H1 (cell line): ENCODE results near the gene GAB2. TPM values are rescaled to one million over a fixed set of nuclear protein-coding genes. Genes with fewer than 3 reads are reported as not detected.

Source experiments
- CTCF ChIA-PET: fragments of 300-600 bp; sonication (Branson Sonifier 250); formaldehyde crosslinking; loops from one replicate; lab custom pipeline; 2021; ENCODE audit not compliant: partially characterized antibody; lab: Charles Lee
- POLR2A ChIA-PET: fragments of 300-600 bp; sonication (Branson Sonifier 250); formaldehyde crosslinking; loops from one replicate; lab custom pipeline; 2021; ENCODE audit warnings: inconsistent platforms; ENCODE audit not compliant: partially characterized antibody; lab: Charles Lee
- DNase-seq, 2 experiments: peaks; one replicate each; pipeline versions ENCODE4 v3.0.0 to v3.0.0-alpha.2; 2010 to 2022; ENCODE audit warnings: low spot score in 2 of 2, low read depth in 1 of 2, mixed read lengths in 1 of 2
- FAIRE-seq: peaks from 2 replicates; lab custom pipeline; 2011; peaks lifted over from hg19 to GRCh38; lab: Jason Lieb, UNC
- H2AFZ ChIP-seq: 2 replicates; pipeline ENCODE4 v1.8.1; 2012; ENCODE audit warnings: low read length, inconsistent platforms
- H2AK5ac ChIP-seq: 2 replicates; pipeline ENCODE4 v1.6.1; 2013; ENCODE audit warnings: low read depth, low read length
- H2BK120ac ChIP-seq: replicated peaks from 2 replicates; pipeline ENCODE3; 2013; ENCODE audit warnings: low read depth, low read length, inconsistent platforms
- H2BK12ac ChIP-seq: 2 replicates; pipeline ENCODE4 v1.6.1; 2013; ENCODE audit warnings: low read depth, low read length
- H2BK15ac ChIP-seq: 2 replicates; pipeline ENCODE4 v1.6.1; 2013; ENCODE audit warnings: low read length
- H2BK20ac ChIP-seq: 2 replicates; pipeline ENCODE4 v1.6.1; 2013; ENCODE audit warnings: low read length
- H2BK5ac ChIP-seq: 2 replicates; pipeline ENCODE4 v1.6.1; 2013; ENCODE audit warnings: low read depth, low read length
- H3K14ac ChIP-seq: 2 replicates; pipeline ENCODE4 v1.6.1; 2013; ENCODE audit warnings: inconsistent platforms; ENCODE audit not compliant: insufficient read length
- H3K18ac ChIP-seq: 2 replicates; pipeline ENCODE4 v1.6.1; 2013; ENCODE audit warnings: low read length; ENCODE audit errors: extremely low read depth
- H3K23ac ChIP-seq: 2 replicates; pipeline ENCODE4 v1.6.1; 2013; ENCODE audit warnings: inconsistent platforms; ENCODE audit not compliant: insufficient read length
- H3K23me2 ChIP-seq: 2 replicates; pipeline ENCODE4 v1.6.1; 2013; ENCODE audit warnings: low read depth, low read length
- H3K27ac ChIP-seq: 2 replicates; pipeline ENCODE4 v1.6.1; 2011; ENCODE audit warnings: low read depth, low read length, inconsistent platforms
- H3K27me3 ChIP-seq, 4 experiments: replicated peaks in 1 of 4; 1 replicate in 1 of 4; 2 replicates in 3 of 4; pipeline versions ENCODE4 v1.6.1 to v1.8.1; 2011 to 2013; ENCODE audit warnings: low read length in 3 of 4, mild to moderate bottlenecking in 3 of 4, inconsistent platforms in 2 of 4, mixed read lengths in 2 of 4, moderate library complexity in 1 of 4; ENCODE audit not compliant: control insufficient read depth in 3 of 4, insufficient read depth in 3 of 4; ENCODE audit errors: extremely low read depth in 1 of 4
- H3K36me3 ChIP-seq, 4 experiments: 2 replicates each; pipeline versions ENCODE4 v1.6.1 to v1.8.1; 2011 to 2013; ENCODE audit warnings: mild to moderate bottlenecking in 4 of 4, low read length in 3 of 4, moderate library complexity in 2 of 4, control low read depth in 1 of 4, inconsistent platforms in 1 of 4; ENCODE audit not compliant: insufficient read depth in 4 of 4, control insufficient read depth in 2 of 4
- H3K4ac ChIP-seq: replicated peaks from 2 replicates; pipeline ENCODE3; 2013; ENCODE audit warnings: low read length, low read depth, mixed read lengths, inconsistent platforms; ENCODE audit not compliant: insufficient read length
- H3K4me1 ChIP-seq, 4 experiments: replicated peaks in 1 of 4; 1 replicate in 1 of 4; 2 replicates in 3 of 4; pipeline versions ENCODE4 v1.6.1 to v1.8.1; 2011 to 2013; ENCODE audit warnings: low read length in 3 of 4, inconsistent platforms in 2 of 4, mixed read lengths in 1 of 4; ENCODE audit not compliant: insufficient read depth in 4 of 4, control insufficient read depth in 3 of 4
- H3K4me2 ChIP-seq, 2 experiments: 2 replicates each; pipeline versions ENCODE4 v1.6.1 to v1.8.1; 2011 to 2013; ENCODE audit warnings: low read depth in 2 of 2, low read length in 2 of 2, control low read depth in 1 of 2, inconsistent platforms in 1 of 2, mild to moderate bottlenecking in 1 of 2; ENCODE audit not compliant: insufficient read depth in 1 of 2
- H3K4me3 ChIP-seq, 4 experiments: fragments of 200-600, 300-600 bp in 1 of 4; sonication (generic), shearing (Covaris generic), sonication (Bioruptor Twin) in 1 of 4; 2 replicates each; pipeline versions ENCODE4 v1.5.1 to v1.8.1; 2011 to 2016; ENCODE audit warnings: low read length in 4 of 4, low read depth in 3 of 4, control low read depth in 2 of 4, inconsistent platforms in 2 of 4, mild to moderate bottlenecking in 2 of 4, mixed read lengths in 1 of 4, moderate library complexity in 1 of 4; ENCODE audit not compliant: insufficient read depth in 2 of 4; ENCODE audit errors: extremely low read depth in 1 of 4
- H3K56ac ChIP-seq: replicated peaks from 2 replicates; pipeline ENCODE3; 2013; ENCODE audit warnings: low read depth, mild to moderate bottlenecking, mixed read lengths, low read length, inconsistent platforms; ENCODE audit not compliant: insufficient read length
- H3K79me1 ChIP-seq: 2 replicates; pipeline ENCODE4 v1.6.1; 2013; ENCODE audit warnings: low read depth, low read length, control low read depth
- H3K79me2 ChIP-seq, 2 experiments: 2 replicates each; pipeline versions ENCODE4 v1.6.1 to v1.8.1; 2012 to 2013; ENCODE audit warnings: low read length in 2 of 2, mild to moderate bottlenecking in 2 of 2, inconsistent platforms in 1 of 2; ENCODE audit not compliant: insufficient read depth in 2 of 2, control insufficient read depth in 1 of 2
- H3K9ac ChIP-seq, 4 experiments: replicated peaks in 1 of 4; 1 replicate in 1 of 4; 2 replicates in 3 of 4; pipeline versions ENCODE4 v1.6.1 to v1.8.1; 2011 to 2013; ENCODE audit warnings: low read depth in 3 of 4, low read length in 3 of 4, control low read depth in 2 of 4, mild to moderate bottlenecking in 2 of 4, moderate library complexity in 2 of 4, inconsistent platforms in 1 of 4; ENCODE audit errors: extremely low read depth in 1 of 4
- H3K9me3 ChIP-seq, 2 experiments: 2 replicates each; pipeline versions ENCODE4 v1.6.1 to v1.8.1; 2012 to 2013; ENCODE audit warnings: mild to moderate bottlenecking in 2 of 2, moderate library complexity in 2 of 2, control low read depth in 1 of 2, inconsistent platforms in 1 of 2, low read depth in 1 of 2, low read length in 1 of 2, mixed read lengths in 1 of 2; ENCODE audit not compliant: insufficient read depth in 2 of 2
- H4K20me1 ChIP-seq, 2 experiments: replicated peaks in 1 of 2; 2 replicates each; pipeline versions ENCODE3 to v1.8.1; 2011 to 2013; ENCODE audit warnings: inconsistent platforms in 2 of 2, low read length in 2 of 2, mild to moderate bottlenecking in 1 of 2; ENCODE audit not compliant: insufficient read depth in 2 of 2, control insufficient read depth in 1 of 2
- H4K5ac ChIP-seq: 2 replicates; pipeline ENCODE4 v1.6.1; 2013; ENCODE audit warnings: low read length, low read depth, mixed read lengths, inconsistent platforms; ENCODE audit not compliant: insufficient read length
- H4K8ac ChIP-seq: 2 replicates; pipeline ENCODE4 v1.8.0; 2013; ENCODE audit warnings: mild to moderate bottlenecking, moderate library complexity, low read length, inconsistent platforms; ENCODE audit not compliant: insufficient read depth; ENCODE audit errors: extremely low read depth
- H4K91ac ChIP-seq: replicated peaks from 2 replicates; pipeline ENCODE3; 2013; ENCODE audit warnings: low read length, mixed read lengths, inconsistent platforms; ENCODE audit not compliant: insufficient read length
- CHD7 ChIP-seq: fragments of 300-600 bp; sonication (generic); IDR thresholded peaks from 2 replicates; pipeline ENCODE4 v1.7.1; 2012; ENCODE audit warnings: low read length, moderate library complexity, mild to moderate bottlenecking, inconsistent platforms; ENCODE audit not compliant: insufficient replicate concordance
- WGBS, 2 experiments: shearing (Covaris generic) in 1 of 2; methylation state at CpG; one replicate each; pipeline versions ENCODE4 v1.1.6 to v1.1.7; 2013 to 2015; ENCODE audit warnings: low lambda C conversion rate in 2 of 2, mixed read lengths in 2 of 2, inconsistent platforms in 1 of 2, low coverage in 1 of 2, missing lambda C conversion rate in 1 of 2; ENCODE audit not compliant: insufficient replicate concordance in 2 of 2, insufficient coverage in 1 of 2, insufficient read length in 1 of 2; ENCODE audit errors: extremely low coverage in 1 of 2, missing lambda C conversion rate in 1 of 2; 5-methylcytosine and 5-hydroxymethylcytosine counted together
- polyA plus RNA-seq, 7 experiments: library from polyadenylated mRNA; depleted of rRNA in 3 of 7; stranded (reverse) in 5 of 7; unstranded in 2 of 7; fragments of >200 nt in 5 of 7; fragments of 200-250 nt in 2 of 7; gene quantifications; 1 replicate in 5 of 7; 2 replicates in 1 of 7; 4 replicates in 1 of 7; pipeline versions ENCODE4 v1.2.1 to v1.2.3, GENCODE V29; 2011 to 2013; ENCODE audit warnings: missing spikeins in 2 of 7, mixed read lengths in 2 of 7
- total RNA-seq: library from RNA; stranded (reverse); fragmentation: NEBNext Ultra II Directional; extraction: Animal tissue kit (Norgen Biotek cat#: 25700); gene quantifications from 2 replicates; pipeline ENCODE4 v1.2.1, GENCODE V29; 2021

GAB2 gene
- total and polyA plus RNA-seq, 2 of the 8 experiments (the other 6 are each of a cell fraction or from before 2014, with no cell fraction given): 6.3 to 14.0 TPM

GRCh38 chr11:78282821-78283220 lies 134.8 kb downstream of the GAB2 start:
- WGBS, 2 experiments: 86 to 100% methylated on average over 1 of the region's 1 CpG
- Histone ChIP-seq H4K20me1 (no peaks in the 10 kb centered on the region), H3K14ac (no peak overlapping the region), H2AK5ac (no peak overlapping the region), H3K79me1 (no peaks in the 10 kb centered on the region), H2AFZ (no peak overlapping the region), H4K8ac (no peak overlapping the region), H3K4ac (no peak overlapping the region), H3K36me3 (no peaks in the 10 kb centered on the region; a peak in 2 of 8 replicates), H4K91ac (no peak overlapping the region), H3K18ac (no peak overlapping the region), H3K4me2 (no peak overlapping the region), H3K4me3 (no peak overlapping the region), H3K79me2 (no peaks in the 10 kb centered on the region), H4K5ac (no peak overlapping the region), H3K56ac (no peak overlapping the region), H3K27ac (no peak overlapping the region), H3K27me3 (no peaks in the 10 kb centered on the region), H3K23me2 (no peaks in the 10 kb centered on the region; the same call in 1 of the 2 replicates), H2BK12ac (no peak overlapping the region), H3K4me1 (no peaks in the 10 kb centered on the region), H2BK15ac (no peak overlapping the region), H2BK5ac (no peak overlapping the region), H2BK120ac (no peak overlapping the region), H3K23ac (no peak overlapping the region), H3K9me3 (no peaks in the 10 kb centered on the region), H2BK20ac (no peak overlapping the region), H3K9ac (no peak overlapping the region)
- FAIRE-seq (no peak), DNase-seq (no peak)
- POLR2A ChIA-PET: no interaction called here
- no peak for TF ChIP-seq CHD7
- CTCF ChIA-PET: no interaction called here
